ENCODE data around the gene CST7.

The CST7 gene

DNA sequence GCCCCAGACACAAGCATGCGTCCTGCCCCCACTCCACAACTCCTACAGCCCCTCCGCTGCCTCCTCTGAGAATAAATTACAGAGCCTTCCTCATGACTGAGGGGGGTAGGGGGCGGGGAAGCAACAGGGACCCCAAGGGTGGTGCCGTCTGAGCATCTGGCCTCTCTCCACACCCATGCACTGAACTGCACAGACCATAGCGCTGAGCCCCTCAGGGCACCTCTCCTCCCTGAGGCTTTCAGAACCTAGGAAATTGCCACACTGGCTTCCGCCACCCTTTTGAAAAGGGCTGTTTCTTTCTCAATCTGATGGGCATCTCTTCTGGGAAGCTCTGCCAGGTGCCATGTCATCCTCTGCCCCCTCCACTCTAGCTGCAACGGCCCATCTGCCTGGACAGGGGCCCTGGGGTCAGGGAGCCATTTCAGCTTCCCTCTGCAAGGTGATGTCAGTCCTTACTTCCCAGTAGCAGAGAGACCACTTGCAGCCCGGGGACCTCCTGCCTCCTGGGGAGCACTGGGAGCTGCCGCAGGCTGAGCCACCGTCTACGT lies 2.5 kb downstream of the CST7 start:
- DNase-seq: no peak

DNA sequence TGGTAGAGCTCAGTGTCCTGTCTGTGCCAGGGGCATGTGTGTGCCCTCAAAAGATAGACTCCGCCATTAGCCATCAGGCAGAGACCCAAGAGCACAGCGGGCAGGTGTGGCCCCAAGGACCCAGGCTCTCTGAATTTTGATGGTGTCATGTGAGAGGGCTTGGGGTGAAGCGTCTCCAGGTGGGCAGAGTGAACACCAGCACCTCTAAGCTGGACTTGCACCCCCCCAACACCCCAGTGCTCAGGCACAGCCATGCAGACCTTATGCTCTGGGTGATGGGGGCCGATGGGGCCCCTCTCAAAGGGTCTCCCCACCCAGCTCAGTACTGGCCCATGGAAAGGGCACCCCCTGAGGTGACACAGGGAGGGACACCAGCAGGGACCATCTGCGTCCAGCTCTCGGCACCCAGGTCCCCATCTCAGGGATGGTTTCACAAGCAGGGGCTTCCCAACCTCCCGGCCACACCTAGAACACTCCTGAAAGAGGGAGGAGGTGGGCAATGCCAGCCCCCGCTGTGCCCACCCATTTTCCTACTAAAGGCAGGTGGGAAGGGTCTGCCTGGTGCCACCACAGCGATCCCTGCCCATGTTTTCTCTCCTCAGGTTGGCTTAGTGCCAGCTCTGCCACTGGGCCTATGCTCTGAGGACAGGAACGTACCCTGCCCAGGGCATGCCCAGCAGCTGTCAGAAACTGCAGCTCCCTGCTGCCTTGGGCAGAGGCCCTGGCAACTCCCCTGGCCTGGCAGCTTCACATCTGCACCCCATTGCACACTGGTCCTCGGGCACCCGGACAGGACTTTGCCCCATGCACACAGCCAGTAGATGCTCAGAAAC lies 3.5 kb downstream of the CST7 start:
- DNase-seq: no peak

DNA sequence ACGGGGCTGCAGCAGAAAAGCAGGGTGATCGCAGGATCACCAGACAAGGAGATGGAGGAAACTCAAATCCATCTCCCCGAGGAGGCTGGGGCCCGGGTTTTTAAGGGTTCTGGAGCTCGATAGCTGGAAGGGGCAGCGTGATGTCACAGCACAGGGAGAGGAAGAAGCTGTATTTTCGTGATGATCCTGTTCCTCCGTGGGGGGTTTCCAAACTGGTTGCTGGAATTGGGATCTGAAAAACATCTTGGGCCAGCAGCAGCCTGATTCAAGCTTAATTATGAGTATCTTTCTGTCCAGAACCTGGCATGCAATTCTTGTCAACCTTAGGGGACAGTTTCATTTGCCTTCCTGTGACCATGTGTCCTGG lies 4.1 kb downstream of the CST7 start:
- no peak for DNase-seq

DNA sequence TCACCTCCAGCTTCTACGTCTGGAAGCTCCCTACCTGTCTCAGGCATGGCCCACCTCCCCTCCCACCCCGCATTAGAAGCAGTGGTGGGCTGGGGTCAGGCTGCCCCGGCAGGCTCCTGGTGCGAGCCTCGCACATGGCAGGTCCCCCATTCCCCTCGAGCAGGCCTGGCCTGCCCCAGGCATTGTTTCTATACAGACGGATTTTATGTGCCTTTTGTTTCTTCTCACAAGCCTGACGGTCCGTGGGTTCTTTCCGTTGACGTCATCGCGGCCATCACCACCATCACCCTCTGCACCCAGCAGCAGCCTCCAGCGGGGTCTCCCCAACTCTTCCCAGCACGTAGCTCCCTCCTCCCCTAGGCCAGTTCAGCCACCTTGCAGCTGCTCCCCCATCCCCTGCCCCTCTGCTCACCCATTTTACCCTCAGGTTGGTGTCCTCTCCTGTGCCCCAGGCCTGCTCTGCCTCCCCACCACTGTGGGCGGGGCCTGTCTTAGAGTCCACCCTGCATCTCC lies 4.6 kb downstream of the CST7 start:
- no peak for DNase-seq

DNA sequence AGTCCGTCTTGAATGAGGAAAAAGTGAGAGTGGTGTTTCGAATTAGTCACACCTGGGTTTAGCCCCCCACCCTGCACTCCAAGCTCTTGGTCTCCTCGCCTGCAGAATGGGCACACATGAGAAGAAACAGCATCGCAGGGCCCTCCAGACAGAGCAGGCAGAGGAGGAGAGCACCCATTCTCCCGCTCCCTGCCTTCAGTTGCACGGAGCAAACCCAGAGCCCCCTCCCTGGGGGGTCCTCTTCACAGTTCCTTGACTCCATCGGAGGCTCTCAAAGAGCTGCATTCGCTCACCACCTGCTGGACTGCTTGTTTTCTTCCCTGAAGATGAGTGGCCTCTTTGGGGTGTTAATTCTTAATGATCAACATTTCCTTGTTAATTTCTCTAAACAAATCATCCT lies 5.1 kb downstream of the CST7 start:
- DNase-seq: no peak

DNA sequence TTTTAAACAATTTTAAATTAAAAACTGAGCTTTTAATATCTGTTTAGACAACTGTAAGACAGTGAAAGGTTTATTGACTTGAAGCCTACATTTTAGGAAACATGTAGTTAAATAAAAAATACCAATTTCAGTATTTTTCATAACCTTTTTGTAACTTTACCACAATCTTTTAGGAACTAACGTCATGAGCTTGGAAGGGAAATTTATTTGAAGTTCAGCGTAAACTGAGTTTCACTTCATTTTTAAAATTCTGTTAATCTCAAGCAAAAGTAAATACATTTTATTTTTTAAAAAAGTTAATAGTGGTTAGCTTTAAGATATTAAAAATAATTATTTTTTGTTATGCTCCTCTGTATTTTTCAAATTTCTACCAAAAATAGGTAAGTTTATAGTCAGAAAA lies 5.5 kb downstream of the CST7 start:
- no peak for DNase-seq

DNA sequence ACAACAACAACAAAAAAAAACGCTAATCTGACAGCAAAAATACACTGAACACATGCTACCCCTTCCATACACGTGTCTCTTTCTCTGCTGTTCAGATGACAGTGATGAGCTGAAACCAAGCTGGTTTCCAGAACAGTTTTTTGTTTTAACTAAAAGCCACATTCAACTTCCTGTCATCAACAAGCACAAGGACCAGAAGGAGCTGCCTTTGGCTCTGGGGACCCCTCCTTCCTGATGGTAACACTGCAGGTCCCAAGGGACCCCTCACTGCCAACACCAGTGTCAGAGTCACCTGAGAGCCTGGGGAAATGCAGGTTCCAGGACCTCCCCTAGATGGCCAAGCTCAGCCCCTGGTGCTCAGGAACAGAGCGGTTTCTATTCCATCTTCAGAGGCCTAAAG lies 6.0 kb downstream of the CST7 start:
- DNase-seq: no peak

DNA sequence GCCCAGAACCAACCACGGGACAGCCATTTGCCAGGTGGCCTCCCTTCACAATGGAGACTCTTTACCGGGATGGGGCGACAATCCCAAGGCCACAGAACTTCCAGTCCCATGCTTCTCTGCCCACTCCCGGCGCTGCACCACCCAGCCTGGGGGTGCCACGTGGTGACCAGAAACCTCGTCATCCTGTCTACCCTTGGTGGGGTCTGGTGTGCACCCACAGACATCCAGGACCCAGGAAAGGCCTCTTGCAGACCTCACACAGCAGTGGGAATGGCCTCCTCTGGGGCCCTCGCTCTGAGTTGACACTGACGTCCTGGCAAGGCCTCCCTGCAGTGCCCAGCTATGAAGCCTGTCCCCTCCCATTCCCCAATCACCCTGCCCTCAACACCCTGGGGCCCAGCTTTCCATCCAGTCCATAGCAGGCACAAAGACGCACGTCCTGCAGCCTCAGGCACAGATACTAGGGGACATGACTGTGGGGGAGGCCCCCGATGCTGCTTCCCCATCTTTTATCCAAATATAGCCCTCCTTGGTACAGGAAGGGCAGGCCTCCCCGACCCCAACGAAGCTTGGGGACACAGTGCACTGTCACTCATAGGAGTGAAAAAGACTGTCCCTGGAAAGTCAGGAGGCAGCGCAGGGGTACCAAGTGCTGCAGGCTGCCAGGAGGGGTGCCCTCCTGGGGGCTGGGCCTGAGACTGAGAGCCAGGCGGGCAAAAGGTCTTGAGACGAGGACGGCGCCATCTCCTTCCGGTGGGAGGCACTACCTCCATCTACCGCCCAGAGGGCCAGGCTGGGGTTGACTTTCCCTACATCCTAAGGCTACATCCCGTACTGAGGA lies 7.2 kb downstream of the CST7 start:
- no peak for DNase-seq

DNA sequence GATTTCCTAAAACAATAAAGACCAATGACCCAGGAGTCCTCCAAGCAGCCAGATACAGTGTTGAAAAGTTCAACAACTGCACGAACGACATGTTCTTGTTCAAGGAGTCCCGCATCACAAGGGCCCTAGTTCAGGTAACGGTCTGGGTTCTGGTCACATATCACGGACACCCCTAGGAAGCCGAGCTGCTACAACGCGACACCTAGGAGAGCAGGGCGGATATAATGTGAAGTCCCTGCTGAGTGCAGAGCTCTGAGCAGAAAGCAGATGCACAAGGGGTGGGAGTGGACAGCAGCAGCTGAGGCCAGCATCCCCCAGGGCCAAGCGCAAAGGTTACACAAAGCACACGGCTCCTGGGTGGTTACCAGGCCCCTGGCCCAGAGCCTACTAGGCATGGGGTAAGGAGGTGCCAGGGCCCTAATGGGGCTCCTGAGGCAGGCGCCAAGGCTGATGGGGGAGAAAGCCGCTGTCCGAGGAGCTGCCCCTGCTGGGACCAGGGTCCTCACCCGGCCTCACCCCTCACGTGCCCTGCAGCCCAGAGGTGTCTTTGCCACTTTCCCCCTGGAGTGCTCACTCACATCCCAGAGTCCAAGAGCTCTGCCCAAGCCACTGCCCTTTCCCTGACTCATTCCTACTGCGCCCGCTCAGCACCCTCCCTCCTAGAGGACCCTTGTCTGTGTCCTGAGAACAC lies 8.4 kb downstream of the CST7 start:
- no peak for DNase-seq

DNA sequence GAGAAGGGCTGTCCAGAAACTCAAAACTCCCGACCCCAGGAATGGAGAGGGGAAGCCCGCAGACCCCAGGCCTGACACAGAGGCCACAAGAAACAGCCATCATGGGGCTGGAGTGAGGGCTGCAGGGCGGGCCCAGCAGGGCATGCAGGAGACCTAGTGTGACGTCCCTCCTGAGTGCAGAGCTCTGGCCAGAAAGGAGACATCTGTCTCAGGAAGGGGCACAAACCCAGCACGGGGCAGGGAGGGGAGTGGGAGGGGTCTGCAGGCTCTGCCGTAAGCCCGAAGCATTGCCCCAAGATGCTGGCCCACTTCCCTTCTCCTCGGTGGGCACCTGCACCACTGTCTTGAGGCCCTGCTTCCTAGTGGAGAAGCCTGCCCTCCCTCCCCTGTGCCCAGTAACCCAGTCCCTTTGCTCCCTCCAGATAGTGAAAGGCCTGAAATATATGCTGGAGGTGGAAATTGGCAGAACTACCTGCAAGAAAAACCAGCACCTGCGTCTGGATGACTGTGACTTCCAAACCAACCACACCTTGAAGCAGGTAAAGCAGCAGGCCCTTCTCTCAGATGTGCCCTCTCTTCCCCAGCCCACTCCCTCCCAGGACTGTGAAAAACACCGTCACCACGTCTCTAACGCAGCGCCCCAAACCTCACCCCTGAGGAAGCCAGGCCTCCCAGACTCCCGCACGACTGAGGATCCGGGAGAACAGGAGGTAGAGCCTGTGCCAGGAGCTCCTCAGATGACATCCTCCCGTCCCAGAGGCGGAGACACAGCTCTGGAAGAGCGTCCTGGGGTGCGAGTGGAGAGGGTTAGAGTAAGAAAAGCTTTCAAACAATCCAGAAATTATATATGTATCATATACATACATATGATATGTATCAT lies 9.7 kb downstream of the CST7 start:
- DNase-seq: no peak

DNA sequence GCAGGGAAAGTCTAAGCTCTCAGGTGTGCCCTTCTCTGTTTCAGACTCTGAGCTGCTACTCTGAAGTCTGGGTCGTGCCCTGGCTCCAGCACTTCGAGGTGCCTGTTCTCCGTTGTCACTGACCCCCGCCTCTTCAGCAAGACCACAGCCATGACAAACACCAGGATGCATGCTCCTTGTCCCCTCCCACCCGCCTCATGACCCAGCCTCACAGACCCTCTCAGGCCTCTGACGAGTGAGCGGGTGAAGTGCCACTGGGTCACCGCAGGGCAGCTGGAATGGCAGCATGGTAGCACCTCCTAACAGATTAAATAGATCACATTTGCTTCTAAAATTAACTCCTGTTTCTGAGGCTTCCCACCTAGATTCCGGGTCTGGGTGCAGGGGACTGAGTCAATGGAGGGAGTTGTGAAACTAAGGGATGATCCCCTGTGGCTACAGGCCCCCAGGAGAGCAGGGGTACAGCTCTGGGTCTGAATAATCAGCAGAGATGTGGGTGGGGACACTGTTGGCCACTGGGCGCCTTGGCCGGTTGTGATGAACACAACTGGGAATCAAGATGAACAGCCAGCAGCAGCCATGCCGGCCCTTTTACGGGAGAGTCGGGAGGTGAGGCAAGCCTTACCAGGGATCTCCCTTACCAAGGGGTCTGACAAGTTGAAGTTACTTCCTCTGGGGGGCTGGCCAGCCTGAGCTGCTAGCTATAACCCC lies 10.7 kb downstream of the CST7 start:
- no peak for DNase-seq

DNA sequence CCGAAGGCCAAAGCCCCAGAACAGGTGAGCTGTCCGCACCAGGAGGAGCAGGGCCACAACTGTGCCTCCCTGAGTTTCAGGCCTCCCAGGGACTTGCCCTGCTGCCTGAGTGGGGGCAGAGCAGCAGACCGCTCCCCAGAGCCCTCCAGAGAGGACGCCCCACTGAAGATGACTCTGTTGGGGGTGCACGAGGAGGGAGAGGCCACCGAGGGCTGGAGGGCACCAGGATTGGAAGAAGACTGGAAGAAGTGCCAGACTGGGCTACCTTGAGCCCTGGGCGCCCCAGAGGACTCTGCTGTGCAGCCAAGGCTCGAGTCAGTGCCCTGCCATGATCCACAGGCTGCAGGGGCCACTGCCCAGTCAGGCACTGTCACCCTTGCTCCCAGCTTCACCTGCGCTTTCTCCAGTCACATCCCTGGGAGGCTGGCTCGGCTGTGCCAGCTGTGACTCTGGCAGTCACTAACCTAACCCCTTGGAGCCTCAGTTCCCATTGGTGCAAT lies 11.3 kb downstream of the CST7 start:
- DNase-seq: no peak

DNA sequence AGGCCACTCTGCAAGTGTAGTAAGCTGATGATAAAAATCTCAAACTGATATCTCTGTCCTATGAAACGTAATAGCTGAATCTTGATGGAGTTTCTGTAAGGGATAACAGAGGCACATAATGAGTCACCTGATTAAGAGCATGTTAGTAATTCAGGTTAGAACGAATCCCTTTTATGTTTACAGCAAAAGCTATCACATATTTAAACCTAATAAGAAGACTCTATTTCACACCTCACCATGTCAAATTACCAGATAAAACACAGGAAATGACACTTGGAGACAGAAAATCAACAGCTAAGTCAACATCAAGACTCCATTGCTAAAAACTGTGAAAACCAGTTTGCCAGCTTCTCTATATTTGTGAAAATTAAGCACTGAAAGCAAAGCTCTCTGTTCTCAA lies 11.8 kb downstream of the CST7 start:
- DNase-seq: peak in 1 of 2 experiments; percentile 8

DNA sequence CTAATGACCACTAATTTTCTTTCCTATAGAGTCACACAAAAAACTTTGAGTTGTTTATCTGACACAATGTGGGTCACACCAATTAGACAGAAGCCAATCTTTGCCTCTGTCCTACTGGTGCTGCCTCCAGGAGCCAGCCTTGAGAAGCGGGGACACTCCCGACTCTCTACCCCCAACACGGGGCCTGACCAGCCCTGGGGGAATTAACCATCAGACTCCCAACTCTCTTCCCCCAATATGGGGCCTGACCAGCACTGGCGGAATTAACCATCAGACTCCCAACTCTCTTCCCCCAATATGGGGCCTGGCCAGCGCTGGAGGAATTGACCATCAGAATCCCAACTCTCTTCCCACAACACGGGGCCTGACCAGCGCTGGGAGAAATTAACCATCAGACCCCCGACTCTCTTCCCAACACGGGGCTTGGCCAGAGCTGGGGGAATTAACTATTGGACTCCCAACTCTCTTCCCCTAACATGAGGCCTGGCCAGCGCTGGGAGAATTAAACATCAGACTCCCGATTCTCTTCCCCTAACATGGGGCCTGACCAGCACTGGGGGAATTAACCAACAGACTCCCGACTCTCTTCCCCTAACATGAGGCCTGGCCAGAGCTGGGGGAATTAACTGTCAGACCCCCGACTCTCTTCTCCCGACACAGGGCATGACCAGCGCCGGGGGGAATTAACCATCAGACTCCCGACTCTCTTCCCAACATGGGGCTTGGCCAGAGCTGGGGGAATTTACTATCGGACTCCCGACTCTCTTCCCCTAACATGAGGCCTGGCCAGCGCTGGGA lies 12.5 kb downstream of the CST7 start:
- no peak for DNase-seq

DNA sequence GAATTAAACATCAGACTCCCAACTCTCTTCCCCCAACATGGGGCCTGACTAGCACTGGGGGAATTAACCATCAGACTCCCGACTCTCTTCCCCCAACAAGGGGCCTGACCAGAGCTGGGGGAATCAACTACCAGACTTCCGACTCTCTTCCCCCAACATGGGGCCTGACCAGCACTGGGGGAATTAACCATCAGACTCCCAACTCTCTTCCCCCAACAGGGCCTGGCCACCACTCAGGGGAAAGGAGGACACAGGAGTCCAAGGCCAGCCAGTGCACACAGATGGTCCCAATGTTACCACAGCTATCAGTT lies 13.1 kb downstream of the CST7 start:
- DNase-seq: no peak

DNA sequence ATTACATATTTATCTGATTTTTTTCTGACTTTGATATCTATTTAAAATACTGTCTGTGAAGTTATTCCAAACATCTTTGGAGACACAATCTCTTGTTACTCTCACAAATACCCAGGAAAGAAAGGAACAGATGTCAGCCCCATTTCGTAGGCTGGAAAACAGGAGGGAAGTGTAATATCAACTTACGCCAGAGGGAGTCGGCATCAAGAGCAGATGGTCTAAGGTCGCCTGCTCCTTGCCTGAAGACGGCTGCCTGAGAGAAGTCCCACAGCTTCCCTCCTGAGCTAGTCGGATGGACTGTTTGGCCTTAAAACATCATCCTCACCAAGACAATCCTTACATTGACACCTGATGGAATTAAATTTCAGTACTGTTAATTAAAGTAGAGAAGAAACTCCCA lies 13.4 kb downstream of the CST7 start:
- DNase-seq: no peak

DNA sequence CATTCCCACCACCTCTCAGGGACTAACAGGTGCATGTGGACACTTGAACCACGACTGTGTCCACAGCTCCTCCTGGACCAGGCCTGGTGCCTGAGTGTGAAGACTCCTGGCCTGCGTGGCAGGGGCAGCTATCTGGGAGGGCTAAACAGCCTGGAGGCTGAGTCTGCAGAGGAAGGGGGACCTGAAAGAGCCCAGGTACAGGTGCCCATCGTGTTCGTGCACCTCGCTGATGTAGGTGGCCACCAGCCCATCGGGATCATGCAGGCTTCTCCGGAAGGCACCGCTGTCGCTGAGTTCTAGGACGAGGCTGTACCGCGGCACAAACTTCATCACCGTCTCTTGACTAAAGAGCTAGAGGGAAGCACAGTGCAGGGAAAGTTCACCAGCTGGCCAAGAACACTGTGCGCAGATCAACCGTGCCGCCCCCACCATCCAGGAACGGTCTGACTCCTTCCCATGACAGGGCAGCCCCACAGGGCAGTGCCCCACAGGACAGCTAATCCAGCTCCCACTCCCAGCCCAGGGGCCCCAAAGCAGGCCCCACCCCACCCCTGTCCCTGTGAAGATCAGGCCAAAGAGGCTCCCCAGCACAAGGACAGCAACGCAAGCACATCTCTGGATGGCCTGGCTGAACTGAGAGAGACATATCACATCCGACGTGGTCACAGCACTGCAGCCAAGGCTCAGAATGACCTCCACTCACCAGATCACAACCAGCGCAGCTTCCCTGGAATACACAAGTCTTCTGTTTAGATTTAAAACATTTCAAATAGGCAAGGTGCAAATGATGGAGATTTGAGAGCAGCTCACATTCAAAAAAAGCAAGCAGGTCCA lies 14.8 kb downstream of the CST7 start:
- no peak for DNase-seq

DNA sequence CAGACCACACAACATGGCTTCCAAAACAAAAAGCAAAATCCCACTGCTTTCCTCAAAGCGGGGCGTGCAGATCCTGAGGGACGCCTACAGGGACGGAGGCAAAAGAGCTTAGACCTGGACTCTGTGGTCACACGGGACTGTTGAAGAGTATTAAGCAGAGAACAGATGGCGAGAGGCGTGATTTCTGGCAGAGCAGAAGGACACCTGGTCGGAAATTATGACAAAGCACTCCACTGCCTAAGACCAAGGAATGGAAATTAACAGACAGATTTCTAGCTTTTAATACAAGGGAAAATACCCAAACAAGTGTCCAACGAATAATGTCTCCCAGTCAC lies 15.4 kb downstream of the CST7 start:
- no peak for DNase-seq

DNA sequence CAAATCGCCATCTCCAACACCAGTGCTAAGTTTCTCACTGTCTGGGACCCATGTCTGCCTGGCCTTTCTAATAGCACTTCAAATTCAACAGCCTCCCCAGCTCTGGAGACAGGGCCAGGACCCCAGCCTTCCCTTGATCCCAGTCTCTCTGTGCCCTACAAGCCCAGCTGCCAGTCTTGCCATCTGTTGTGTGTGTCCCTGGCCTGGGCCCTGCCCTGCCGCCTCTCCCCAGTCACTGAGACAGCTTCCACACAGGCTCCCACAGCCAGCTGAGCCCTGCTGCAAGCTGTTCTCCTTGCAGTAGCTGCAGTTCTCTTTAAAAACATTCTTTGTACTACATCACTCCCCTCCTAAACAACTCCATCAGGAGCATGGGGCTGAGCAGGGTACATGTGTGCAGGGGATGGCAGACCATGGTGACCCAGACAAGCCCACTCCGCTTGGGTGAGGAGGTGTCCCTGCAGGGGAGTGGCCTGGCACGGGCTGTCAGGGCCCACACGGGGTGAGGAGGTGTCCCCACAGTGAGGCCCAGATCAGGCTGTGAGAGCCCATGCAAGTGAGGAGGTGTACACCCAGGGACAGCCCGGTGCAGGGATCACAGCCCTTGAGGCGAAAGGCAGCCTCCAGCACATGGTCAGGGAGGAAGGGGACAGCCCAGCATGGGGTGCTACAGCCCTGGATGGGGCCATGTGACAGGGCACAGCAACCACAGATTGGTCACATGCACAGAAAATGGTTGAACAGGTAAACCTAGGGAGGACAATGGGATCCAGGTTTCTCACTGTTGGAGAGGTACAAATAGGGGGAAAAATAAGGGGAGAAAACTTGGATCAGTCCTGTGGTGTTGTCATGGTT lies 16.2 kb downstream of the CST7 start:
- no peak for DNase-seq
